ENCODE measurements around the gene NRBP1. TPM values are rescaled to one million over a fixed set of nuclear protein-coding genes. Genes with fewer than 3 reads are reported as not detected.

The NRBP1 gene
- total RNA-seq, result 10 to 100 TPM; 69.6 to 87.7 TPM

DNA sequence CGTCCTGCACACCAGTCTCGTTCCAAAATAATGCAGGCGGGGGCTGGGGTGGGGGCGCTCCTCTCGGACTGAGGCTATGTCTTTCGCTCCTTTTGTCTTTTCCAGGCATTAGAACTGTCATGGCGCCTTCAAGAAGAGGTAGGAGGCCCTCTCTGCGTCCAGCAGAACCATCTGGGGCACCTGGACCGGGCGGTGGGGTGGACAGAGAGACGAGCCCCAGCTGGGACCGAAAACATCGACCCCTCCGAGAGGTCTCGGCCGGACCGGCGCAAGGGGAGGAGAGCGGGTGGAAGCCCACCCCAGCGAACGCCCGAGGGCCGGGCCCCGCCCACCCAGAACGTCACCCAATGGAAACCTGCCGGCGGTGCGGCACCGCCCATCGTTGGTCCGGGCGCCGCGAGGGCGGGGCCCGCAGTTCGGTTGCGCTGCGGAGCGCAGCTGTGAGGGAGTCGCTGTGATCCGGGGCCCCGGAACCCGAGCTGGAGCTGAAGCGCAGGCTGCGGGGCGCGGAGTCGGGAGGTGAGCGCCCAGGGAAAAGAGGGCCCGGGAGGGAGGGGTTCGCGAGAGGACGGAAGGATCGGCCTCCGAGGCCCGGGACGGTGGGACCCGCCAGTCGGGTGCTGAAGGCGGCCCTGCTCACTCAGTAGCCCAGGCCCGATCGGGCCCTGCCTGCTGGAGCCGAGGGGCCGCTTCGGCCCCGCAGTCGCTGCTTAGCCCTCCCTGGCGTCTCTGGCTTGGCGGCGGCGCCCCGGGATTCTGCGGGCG, at the start of gene NRBP1:
Gene NRBP1, plus strand, starts transcription at position 419 of the 765 bp plus-strand sequence. CDS start 4,643 bp downstream, outside the sequence.
- Histone ChIP-seq H3K9me3 (no peaks in the 10 kb centered on the region), H3K4me3 (peak within 1 kb of the TSS; percentile 94), H3K27me3 (no peaks in the 10 kb centered on the region), H3K4me1 (peaks cover 10% of the 10 kb centered on the region), H3K27ac (peak within 1 kb of the TSS; percentile 100), H3K9ac (ENCODE audit: low read depth in 2 of 2, low read length in 2 of 2) (peak within 1 kb of the TSS; percentile 92 to 96), H3K36me3 (peaks cover under 1% of the 10 kb centered on the region)
- TF ChIP-seq, protein P1, sequence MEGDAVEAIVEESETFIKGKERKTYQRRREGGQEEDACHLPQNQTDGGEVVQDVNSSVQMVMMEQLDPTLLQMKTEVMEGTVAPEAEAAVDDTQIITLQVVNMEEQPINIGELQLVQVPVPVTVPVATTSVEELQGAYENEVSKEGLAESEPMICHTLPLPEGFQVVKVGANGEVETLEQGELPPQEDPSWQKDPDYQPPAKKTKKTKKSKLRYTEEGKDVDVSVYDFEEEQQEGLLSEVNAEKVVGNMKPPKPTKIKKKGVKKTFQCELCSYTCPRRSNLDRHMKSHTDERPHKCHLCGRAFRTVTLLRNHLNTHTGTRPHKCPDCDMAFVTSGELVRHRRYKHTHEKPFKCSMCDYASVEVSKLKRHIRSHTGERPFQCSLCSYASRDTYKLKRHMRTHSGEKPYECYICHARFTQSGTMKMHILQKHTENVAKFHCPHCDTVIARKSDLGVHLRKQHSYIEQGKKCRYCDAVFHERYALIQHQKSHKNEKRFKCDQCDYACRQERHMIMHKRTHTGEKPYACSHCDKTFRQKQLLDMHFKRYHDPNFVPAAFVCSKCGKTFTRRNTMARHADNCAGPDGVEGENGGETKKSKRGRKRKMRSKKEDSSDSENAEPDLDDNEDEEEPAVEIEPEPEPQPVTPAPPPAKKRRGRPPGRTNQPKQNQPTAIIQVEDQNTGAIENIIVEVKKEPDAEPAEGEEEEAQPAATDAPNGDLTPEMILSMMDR (IDR thresholded peaks at IDR 0.05), result no peak
- intact Hi-C loops (cut with DNase I), result no loop called here
- DNase-seq, result peak; percentile 95

DNA sequence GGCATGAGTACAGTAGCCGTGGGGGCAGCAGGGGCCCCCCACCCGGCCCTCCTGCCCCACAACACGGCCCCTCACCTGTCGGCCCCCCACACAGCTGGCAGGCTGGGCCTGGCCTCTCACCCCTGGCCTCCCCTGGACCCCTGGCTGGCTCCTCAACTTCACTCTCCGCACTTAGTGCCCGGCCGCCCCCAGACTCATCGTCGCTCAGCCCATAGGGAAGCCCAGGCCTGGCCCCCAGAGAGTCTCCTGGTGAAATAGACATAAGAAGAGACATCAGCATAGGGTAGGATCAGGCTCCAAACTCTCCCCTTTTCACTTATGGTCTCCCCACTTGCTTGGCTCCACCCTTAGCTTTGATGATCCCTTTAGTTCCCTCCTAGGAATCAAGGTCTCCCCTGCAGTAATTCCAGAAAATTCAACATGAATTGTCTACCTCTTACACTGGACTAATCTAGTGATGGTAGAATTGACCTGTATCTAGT, 49.6 kb upstream of the NRBP1 start:
- Histone ChIP-seq H3K27ac (peak overlapping the region; percentile 92), H3K4me3 (no peak overlapping the region), H3K27me3 (no peaks in the 10 kb centered on the region), H3K9ac (ENCODE audit: low read depth in 2 of 2, low read length in 2 of 2) (peak overlapping the region in 1 of 2 donors; percentile 93), H3K9me3 (no peaks in the 10 kb centered on the region), H3K36me3 (peaks cover 14% of the 10 kb centered on the region), H3K4me1 (no peaks in the 10 kb centered on the region)
- intact Hi-C loops (cut with DNase I), result no loop called here
- DNase-seq, result no peak
- TF ChIP-seq, protein P1 (IDR thresholded peaks at IDR 0.05), result no peak

DNA sequence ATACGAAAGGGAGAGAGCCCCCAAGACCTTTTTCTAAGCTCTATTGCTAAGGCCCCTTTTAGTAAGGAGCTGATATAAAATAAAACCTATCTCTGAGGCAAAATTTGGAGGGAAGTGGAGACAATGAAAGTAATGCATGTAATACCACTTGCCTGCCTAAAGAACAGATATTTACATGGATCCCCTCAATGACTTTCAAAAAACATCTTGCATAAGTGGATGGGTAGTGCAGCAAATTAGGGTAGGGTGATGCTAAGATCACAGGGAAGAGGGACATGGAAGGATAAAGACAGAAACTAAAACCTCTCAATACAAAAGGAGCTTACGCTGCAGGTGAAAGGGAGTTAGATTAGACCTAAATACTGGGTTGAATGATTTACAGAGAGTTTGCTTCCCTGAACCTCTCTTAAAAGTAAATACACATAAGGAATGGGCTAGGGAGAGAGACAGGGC, 49.0 kb upstream of the NRBP1 start:
- no peaks in the 10 kb centered on the region for H3K4me1 ChIP-seq
- H3K36me3 ChIP-seq, result peaks cover 14% of the 10 kb centered on the region
- TF ChIP-seq, protein P1 (IDR thresholded peaks at IDR 0.05), result no peak
- DNase-seq, result no peak
- H3K9me3 ChIP-seq, result no peaks in the 10 kb centered on the region
- intact Hi-C loops (cut with DNase I), result no loop called here
- H3K27ac ChIP-seq, result peak overlapping the region; percentile 92
- peak overlapping the region; percentile 92 to 93 for H3K9ac ChIP-seq (ENCODE audit: low read depth in 2 of 2, low read length in 2 of 2)
- H3K4me3 ChIP-seq, result peak overlapping the region; percentile 57
- no peaks in the 10 kb centered on the region for H3K27me3 ChIP-seq

DNA sequence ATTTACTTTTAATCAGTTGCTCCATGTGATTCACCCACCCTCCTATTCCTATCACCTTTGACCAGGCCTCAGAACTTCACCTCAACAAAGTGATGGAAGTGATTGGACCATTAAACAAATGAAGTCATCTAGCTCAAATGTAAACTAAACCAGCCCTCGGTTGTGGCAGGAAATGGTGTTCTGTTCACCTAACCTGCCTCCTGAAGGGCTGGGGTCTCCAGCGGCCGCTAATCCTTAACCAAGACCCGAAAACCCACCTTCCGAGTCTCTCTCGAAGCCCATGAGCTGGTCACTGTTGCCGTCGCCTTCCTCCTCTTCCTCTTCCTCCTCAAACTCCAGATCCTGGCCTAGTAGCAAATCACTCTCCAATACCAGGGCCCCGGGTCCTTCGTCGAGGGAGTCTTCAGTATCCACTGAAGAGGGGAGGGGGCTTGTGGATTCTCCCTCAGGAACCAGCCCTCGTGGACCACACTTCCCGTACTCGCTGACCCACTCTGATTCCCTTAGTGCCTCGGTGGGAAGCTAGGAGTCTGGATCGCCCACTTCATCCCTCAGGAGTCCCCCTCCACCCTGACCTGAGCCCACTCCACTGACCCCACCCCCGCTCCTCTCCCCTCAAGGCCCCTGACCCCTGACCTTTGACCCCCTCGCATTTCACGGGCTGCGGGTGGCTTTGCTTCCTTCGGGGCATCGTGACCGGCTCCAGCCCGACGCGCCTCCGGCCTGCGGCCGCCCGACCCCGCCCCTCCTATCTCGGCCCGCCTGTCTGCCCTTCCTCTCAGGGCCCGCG, 48.4 kb upstream of the NRBP1 start:
- H3K4me1 ChIP-seq, result no peaks in the 10 kb centered on the region

More for the DNA sequence above, 48.4 kb upstream of the NRBP1 start:
- H3K27me3 ChIP-seq, result no peaks in the 10 kb centered on the region
- H3K9me3 ChIP-seq, result no peaks in the 10 kb centered on the region
- H3K27ac ChIP-seq, result peak overlapping the region; percentile 92
- peak overlapping the region; percentile 57 for H3K4me3 ChIP-seq
- DNase-seq, result peak; percentile 77
- peaks cover 10% of the 10 kb centered on the region for H3K36me3 ChIP-seq
- intact Hi-C loops (cut with DNase I), result no loop called here
- TF ChIP-seq, protein P1 (IDR thresholded peaks at IDR 0.05), result no peak
- peak overlapping the region; percentile 92 to 93 for H3K9ac ChIP-seq (ENCODE audit: low read depth in 2 of 2, low read length in 2 of 2)

Measured in colonic mucosa (tissue), 4 donors.